ENCODE measurements around the gene DNAAF5.
"Not testable (repeated sequence)": the region's sequence is repeated elsewhere in the genome, so short reads cannot be mapped to it uniquely, and the experiment has no call there.

DNAAF5 gene

GRCh38 chr7:787332-788240 lies 61.1 kb downstream of the DNAAF5 start:
- DNase-seq, result no peak
- no peak for TF ChIP-seq POLR2A (IDR thresholded peaks at IDR 0.05; ENCODE audit: low read length)
- no peak for TF ChIP-seq GATA1 (IDR thresholded peaks at IDR 0.05; ENCODE audit: low read depth, low read length)

- no peak for DNase-seq
- TF ChIP-seq POLR2A (IDR thresholded peaks at IDR 0.05; ENCODE audit: low read length) (no peak), GATA1 (IDR thresholded peaks at IDR 0.05; ENCODE audit: low read depth, low read length) (no peak)
Observed at GRCh38 chr7:791519-791918, 65.0 kb downstream of the DNAAF5 start.

- TF ChIP-seq POLR2A (IDR thresholded peaks at IDR 0.05; ENCODE audit: low read length), result no peak
- TF ChIP-seq GATA1 (IDR thresholded peaks at IDR 0.05; ENCODE audit: low read depth, low read length), result no peak
- no peak for DNase-seq
Observed at GRCh38 chr7:794207-794606, 67.7 kb downstream of the DNAAF5 start.

GRCh38 chr7:794671-795329 lies 68.3 kb downstream of the DNAAF5 start:
- DNase-seq, result no peak

DNA sequence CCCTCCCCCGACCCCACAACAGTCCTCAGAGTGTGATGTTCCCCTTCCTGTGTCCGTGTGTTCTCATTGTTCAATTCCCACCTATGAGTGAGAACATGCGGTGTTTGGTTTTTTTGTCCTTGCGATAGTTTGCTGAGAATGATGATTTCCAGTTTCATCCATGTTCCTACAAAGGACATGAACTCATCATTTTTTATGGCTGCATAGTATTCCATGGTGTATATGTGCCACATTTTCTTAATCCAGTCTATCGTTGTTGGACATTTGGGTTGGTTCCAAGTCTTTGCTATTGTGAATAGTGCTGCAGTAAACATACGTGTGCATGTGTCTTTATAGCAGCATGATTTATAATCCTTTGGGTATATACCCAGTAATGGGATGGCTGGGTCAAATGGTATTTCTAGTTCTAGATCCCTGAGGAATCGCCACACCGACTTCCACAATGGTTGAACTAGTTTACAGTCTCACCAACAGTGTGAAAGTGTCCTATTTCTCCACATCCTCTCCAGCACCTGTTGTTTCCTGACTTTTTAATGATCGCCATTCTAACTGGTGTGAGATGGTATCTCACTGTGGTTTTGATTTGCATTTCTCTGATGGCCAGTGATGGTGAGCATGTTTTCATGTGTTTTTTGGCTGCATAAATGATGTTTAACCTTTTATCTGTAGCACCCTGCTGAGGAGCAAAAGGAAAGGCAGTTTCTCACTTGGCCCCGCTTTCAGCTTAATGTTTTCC lies 70.1 kb downstream of the DNAAF5 start:
- not testable (repeated sequence) for DNase-seq

More at GRCh38 chr7:794671-795329, 68.3 kb downstream of the DNAAF5 start:
- TF ChIP-seq POLR2A (IDR thresholded peaks at IDR 0.05; ENCODE audit: low read length), result no peak
- no peak for TF ChIP-seq GATA1 (IDR thresholded peaks at IDR 0.05; ENCODE audit: low read depth, low read length)

- no peak for TF ChIP-seq POLR2A (IDR thresholded peaks at IDR 0.05; ENCODE audit: low read length)
- no peak for TF ChIP-seq GATA1 (IDR thresholded peaks at IDR 0.05; ENCODE audit: low read depth, low read length)
- no peak for DNase-seq
Observed at GRCh38 chr7:798921-799470, 72.5 kb downstream of the DNAAF5 start.

DNA sequence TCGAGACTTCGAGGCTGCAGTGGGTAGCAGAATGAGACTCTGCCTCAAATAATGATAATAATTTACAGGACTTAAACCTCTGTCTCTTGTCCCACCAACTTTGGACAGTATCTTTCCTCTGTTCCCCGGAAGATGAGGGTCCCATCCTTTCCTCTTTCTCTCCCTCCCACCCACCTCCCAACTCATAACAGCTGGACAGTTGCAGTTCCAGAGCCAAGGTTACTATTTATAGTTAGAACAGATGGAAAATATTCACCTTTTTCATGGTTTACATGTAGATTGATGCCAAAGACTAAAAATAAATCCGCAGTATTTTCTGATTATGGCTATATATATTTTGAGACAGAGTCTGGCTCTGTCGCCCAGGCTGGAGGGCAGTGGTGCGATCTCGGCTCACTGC lies 74.2 kb downstream of the DNAAF5 start:
- TF ChIP-seq GATA1 (IDR thresholded peaks at IDR 0.05; ENCODE audit: low read depth, low read length) (no peak), POLR2A (IDR thresholded peaks at IDR 0.05; ENCODE audit: low read length) (no peak)
- no peak for DNase-seq

DNA sequence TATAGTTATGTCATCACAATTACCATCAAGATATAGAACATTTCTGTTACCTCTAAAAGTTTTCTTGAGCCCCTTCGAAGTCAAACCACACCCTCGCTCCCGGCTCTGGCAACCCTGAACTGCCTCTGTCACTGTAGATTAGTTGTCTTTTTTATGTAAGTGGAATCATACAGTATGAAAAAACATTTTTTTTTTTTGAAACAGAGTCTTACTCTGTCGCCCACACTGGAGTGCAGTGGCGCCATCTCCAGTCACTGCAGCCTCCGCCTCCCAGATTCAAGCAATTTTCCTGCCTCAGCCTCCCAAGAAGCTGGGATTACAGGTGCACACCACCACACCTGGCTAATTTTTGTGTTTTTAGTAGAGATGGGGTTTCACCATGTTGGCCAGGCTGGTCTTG lies 74.9 kb downstream of the DNAAF5 start:
- DNase-seq, result not testable (repeated sequence)

DNA sequence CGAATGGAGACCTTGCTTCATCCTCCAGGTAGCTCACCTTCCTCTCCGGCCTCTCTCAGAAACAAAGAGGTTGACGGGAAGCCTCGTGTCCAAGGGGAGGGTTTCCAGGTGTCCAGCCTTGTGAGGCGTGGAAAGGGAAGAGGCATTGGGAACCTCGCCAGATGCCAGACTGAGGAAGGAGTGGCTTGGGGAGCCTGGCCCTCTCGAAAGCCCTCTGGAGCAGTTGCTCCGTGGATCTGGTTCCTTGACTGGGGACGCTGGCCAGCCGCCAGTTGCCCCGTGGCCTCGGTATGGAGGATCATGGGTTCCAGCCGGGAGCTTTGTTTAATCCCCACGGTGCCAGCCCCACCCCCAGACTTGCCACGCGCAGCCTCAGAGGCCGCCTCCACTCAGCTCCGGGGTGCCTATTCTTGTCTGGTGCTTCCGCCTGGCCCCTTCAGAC lies 75.5 kb downstream of the DNAAF5 start:
- no peak for DNase-seq
- TF ChIP-seq POLR2A (IDR thresholded peaks at IDR 0.05; ENCODE audit: low read length), result no peak
- no peak for TF ChIP-seq GATA1 (IDR thresholded peaks at IDR 0.05; ENCODE audit: low read depth, low read length)

- TF ChIP-seq POLR2A (IDR thresholded peaks at IDR 0.05; ENCODE audit: low read length) (no peak), GATA1 (IDR thresholded peaks at IDR 0.05; ENCODE audit: low read depth, low read length) (no peak)
- DNase-seq, result no peak
Observed at GRCh38 chr7:802500-803242, 76.2 kb downstream of the DNAAF5 start.

- DNase-seq, result no peak
- no peak for TF ChIP-seq GATA1 (IDR thresholded peaks at IDR 0.05; ENCODE audit: low read depth, low read length)
- no peak for TF ChIP-seq POLR2A (IDR thresholded peaks at IDR 0.05; ENCODE audit: low read length)
Observed at GRCh38 chr7:803243-803635, 76.7 kb downstream of the DNAAF5 start.

DNA sequence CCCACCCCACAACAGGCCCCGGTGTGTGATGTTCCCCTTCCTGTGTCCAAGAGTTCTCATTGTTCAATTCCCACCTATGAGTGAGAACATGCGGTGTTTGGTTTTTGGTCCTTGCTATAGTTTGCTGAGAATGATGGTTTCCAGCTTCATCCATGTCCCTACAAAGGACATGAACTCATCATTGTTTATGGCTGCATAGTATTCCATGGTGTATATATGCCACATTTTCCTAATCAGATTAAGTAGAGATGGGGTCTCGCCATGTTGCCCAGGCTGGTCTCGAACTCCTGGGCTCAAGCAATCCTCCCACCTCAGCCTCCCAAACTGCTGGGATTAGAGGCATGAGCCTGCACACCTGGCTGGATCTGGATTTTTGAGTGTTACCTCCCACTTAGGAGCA lies 77.3 kb downstream of the DNAAF5 start:
- DNase-seq, result not testable (repeated sequence)

GRCh38 chr7:805261-805660 lies 78.8 kb downstream of the DNAAF5 start:
- TF ChIP-seq POLR2A (IDR thresholded peaks at IDR 0.05; ENCODE audit: low read length) (no peak), GATA1 (IDR thresholded peaks at IDR 0.05; ENCODE audit: low read depth, low read length) (no peak)
- DNase-seq, result no peak
